ENCODE results near the gene WDPCP.
"Not testable (repeated sequence)": the region's sequence is repeated elsewhere in the genome, so short reads cannot be mapped to it uniquely, and the experiment has no call there.

Gene WDPCP

GRCh38 chr2:63257473-63257872 is 330.8 kb downstream of the WDPCP start:
- DNase-seq (ENCODE audit: low read depth in 2 of 2), result no peak

DNA sequence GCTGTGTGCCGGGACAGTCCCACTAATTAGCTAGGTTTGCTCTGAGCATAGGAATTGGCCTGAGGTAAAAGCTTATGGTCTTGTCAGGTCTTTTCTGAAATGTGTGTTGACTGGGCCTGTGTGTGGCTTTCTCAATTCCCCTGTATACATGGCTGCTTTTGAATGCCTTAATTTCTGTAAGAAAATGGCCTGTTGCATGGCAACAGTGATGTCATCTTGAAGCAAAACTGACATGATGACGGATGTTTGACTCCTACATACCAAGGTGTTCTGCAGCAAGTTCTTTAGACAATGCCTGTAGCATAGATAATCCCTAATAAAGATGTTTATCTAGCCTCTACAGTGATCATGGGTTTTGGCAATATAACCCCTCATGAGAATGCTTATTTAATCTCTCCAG is 339.1 kb downstream of the WDPCP start:
- DNase-seq (ENCODE audit: low read depth in 2 of 2), result no peak

DNA sequence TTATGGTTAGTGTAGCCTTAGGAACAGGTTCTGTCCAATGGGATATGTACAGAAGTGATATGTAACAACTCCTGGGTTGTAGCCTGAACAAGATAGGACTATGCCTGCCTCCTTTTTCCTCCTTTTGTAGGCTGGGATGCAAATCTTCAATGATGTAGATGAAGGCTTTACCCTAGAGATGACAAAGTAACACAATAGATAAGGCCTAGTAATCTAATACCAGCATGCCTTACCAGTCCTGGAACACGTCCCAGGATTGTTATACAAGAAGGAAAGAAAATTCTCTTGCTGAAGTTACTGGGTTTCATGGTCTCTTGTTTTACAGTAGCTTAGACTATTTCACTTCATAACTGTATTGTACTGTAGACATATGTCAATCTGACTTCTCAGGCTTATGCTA is 345.5 kb downstream of the WDPCP start:
- DNase-seq (ENCODE audit: low read depth in 2 of 2), result no peak

DNA sequence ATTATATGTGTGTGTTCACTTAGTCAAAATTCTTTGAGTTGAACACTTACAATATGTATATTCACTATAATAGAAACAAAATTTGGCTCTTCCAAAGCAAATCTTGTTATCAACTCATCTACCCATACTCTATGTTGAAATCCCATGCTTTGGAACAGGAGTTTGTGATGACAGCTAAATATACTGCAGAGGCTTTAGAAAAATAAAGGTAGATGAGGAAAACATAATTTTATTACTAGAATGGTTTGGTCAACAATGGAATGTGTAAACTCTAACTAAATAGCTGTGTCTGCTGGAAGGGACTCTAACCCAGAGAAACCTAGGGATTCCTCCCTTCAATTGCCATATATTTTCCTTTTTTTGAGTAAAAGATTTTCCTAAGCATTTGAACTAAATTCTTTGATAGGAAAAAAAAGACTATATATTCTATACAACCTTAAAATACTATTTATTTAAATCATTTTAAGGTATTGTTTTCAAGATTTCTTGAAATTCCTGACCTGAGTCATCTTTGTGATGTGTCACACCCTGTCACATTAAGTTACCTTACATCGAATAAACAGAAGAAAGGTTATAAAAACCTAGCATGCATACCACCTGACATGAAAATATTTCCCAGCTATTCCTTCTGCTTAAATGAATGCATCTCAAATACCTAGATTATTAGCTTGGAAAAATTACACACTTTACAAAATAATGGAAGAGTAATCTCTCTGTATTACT is 362.2 kb downstream of the WDPCP start:
- no peak for DNase-seq (ENCODE audit: low read depth in 2 of 2)

DNA sequence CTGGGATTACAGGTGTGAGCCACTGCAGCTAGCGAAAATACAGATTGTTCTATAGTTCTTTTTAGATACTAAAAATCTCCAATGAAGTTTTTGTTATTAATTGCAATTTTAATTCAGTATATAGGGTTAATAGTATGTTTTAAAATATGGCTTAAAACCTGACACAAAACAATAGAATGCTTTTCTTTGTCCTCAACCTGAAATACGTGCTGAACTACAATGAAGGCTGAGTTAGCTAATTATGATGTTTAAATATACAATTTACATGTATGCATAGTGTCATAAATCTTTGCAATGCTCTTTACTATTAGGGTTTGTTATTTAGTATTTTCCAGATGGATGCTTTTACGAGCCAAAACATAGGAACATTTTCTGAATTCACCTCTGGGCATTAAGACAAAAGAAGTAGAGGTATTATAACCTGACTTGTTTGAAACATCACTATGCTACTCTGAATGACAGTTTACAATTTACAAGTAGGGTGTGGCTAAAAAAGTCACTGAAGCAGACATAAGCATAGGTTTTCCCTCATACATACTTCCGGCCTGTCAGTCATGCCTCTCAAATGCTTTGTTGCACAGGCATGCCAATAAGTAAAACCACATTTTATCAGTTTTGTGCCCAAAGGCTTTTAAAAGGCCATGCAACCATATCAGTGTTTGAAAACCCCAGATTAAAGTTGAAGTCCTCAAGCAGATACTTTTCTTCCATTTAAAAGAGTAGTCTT is 369.3 kb downstream of the WDPCP start:
- no peak for DNase-seq (ENCODE audit: low read depth in 2 of 2)

GRCh38 chr2:63195310-63195709 is 393.0 kb downstream of the WDPCP start:
- no peak for DNase-seq (ENCODE audit: low read depth in 2 of 2)

DNA sequence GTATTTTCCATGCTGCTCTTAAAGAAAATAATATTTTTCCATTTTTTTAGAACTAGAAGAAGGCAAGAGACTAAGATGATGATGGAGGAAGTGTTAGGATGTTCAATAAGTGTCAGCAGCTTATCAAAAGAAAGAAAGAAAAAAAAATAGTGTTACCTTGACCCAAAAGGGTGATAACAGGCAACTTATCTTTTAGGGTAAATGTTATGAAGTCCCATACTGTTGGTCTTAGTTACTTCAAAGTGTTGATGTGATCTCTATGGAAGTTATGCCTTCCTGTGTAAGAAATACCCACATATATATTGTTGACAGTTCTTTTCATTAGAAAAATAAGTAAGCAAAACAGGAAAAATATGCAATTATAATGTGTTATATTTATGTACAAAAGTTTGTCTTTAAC is 394.1 kb downstream of the WDPCP start:
- no peak for DNase-seq (ENCODE audit: low read depth in 2 of 2)

DNA sequence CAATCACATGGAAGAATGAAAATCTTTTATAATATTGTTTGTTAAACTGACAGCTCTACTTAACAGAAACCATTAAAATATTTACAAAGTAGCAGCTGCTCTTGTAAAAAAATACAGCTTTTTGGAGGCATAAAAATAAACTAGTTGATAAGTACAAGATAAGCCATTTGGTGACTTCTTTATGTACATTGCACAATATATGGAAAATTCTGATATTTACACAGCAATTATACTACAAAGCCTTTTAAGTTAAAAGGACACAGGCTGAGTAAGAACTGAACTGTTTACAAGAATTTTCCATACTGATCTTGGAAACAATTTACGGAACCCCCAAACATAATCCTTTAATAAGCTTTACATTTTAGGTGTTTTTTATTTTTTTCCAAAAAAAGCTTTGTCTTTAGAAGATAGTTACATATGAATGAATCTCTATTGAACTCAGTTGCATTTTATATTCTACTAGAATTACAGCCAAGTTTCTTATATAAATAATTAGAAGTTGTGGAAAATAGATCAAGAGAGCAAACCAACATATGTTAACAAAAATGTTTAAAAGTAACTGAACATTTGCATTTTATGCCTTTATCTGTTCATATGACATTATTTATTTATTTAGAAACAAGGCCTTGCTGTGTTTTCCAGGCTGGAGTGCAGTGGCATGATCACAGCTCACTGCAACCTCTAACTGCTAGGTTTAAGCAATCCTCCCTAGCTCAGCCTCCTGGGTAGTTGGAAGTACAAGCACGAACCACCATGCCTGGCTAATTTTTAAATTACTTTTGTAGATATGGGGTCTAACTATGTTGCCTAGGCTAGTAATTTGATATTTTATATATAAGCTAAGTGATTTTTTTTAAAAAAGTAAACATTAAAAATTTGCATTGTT is 395.1 kb downstream of the WDPCP start:
- DNase-seq (ENCODE audit: low read depth in 2 of 2), result no peak

DNA sequence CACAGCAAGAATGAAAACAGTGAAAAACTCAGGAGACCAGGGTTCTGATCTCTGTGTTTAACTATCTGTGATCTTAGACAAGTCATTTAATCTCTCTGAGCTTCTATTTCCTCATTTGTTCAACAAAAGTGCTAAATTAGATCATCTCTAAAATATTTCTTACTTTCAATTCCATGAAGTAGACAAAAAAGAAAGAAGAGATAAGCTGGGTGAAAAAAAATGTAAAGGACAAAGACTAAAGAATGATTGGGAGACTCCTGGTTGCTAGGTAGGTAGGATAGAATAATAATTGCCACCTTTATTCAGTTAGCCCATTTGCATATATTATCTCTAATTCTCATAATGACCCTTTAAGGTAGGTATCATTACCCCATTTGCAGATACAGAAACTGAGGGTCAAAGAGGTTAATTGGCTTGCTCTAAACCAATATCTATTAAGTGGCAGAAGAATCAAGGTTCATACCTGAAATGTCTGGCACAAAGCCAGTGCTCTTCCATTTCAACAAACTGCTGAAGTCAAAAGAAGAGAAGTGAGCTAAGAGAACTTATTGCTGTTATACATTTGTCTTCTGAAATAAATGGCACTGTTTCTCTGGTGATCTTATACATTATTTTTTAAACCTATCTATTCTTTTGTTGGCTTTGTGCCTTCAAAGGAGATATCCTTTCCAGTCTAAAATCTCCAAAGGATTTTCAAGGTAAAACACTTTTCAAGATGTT is 395.9 kb downstream of the WDPCP start:
- DNase-seq (ENCODE audit: low read depth in 2 of 2), result no peak

GRCh38 chr2:63189026-63189425 is 399.3 kb downstream of the WDPCP start:
- DNase-seq (ENCODE audit: low read depth in 2 of 2), result no peak

GRCh38 chr2:63186331-63186730 is 401.9 kb downstream of the WDPCP start:
- no peak for DNase-seq (ENCODE audit: low read depth in 2 of 2)

- DNase-seq (ENCODE audit: low read depth in 2 of 2), result no peak
Observed at GRCh38 chr2:63163161-63163820, 425.0 kb downstream of the WDPCP start.

DNA sequence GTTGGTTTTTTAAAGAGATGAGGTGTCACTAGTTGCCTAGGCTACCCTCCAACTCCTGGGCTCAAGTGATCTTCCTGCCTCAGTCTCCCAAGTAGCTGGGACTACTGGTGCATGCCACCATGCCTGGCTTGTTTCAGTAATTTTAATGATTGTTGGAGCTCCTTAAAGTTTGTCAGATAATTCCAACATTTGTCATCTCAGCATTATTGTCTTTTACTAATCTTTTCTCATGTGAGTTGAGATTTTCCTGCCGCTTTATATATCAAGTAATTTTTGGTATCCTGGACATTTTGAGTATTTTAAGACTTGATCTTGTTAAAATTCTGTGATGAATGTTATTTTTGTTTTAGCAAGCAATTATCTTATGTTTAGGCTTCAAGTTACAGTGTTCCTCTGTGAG is 429.0 kb downstream of the WDPCP start:
- no peak for DNase-seq (ENCODE audit: low read depth in 2 of 2)

- not testable (repeated sequence) for DNase-seq (ENCODE audit: low read depth in 2 of 2)
Observed at GRCh38 chr2:63136683-63137082, 451.6 kb downstream of the WDPCP start.

- no peak for DNase-seq (ENCODE audit: low read depth in 2 of 2)
Observed at GRCh38 chr2:63132020-63132419, 456.3 kb downstream of the WDPCP start.

DNA sequence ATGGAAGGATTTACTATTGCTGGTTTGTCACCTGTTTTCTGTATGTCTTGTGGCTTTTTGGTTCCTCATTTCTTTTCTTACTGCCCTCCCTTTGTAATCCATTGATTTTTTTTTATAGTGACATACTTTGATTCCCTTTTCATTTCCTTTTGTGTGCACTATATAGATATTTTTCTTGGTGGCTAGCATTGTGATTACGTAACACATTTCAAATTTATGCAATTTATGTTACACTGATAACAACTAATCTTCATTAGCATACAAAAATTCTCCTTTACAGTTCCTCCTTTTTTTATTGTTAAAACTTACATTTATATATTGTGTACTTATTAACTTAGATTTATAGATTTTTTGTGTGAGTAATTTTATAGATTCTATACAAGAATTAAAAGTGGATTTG is 457.1 kb downstream of the WDPCP start:
- DNase-seq (ENCODE audit: low read depth in 2 of 2), result no peak

- DNase-seq (ENCODE audit: low read depth in 2 of 2), result no peak
Observed at GRCh38 chr2:63127594-63127993, 460.7 kb downstream of the WDPCP start.

DNA sequence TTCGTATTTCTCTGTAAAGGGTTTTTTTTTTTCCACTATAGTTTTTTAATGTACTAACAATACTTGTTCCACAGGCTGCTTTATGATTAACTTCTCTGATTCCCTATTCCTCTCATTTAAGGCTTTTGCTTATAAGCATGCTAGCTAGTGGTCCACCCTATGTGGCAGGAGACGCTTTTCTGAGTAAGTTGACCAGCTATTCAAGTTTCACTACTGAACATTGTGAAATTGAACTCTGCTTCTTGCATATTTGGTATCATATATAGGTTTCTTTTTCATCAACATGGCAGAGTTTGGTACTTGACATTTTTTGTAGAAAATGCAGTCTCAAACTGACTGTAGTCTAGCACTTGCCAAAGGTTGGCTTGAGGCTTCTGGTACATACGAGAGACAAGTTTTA is 463.4 kb downstream of the WDPCP start:
- no peak for DNase-seq (ENCODE audit: low read depth in 2 of 2)

DNA sequence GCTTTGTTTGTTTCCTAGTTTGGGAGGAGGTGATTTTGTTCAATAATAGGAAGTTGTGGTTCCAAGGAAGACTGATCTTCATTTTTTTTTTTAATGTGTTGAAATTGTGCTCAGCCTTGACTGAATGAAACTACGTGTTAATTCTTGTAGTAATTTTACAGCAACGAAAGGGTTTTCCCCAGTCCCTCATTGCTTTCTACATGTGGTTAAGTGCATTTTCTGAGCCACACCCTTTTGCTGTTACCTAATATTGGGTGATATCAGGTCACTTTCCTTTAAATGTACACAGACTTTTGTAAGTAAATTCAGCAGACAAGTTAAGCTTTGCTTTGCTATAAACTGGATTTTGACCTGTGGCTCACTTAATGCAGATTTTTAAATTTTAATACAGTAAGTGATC is 464.1 kb downstream of the WDPCP start:
- no peak for DNase-seq (ENCODE audit: low read depth in 2 of 2)

DNA sequence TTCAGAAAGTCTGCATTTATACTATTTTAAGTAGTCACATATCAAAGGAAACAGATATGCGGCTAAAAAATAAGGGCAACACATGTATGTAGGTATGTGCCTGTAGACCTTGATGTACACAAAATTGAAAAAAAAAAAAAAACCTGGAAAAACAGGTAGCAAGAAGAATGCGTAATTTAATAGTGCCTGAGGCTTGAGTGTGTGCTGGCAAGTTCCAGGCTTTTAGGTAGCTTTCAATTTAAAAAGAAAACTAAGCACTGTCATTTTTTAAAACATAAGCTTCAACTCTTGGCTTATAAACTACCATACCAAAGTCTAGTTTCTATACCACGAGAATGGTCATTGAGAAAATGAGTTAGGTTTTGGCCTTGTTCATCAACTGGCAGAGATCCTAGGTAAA is 465.4 kb downstream of the WDPCP start:
- DNase-seq (ENCODE audit: low read depth in 2 of 2), result no peak

All from stimulated activated CD8-positive, alpha-beta memory T cell treated with anti-CD3 and anti-CD28 coated beads, Interleukin-7, amount 100 ng/mL, for 1 hour (primary cell).